GM21619 (cell line): ENCODE results near the gene PROX1.
"Not testable (repeated sequence)": the region's sequence is repeated elsewhere in the genome, so short reads cannot be mapped to it uniquely, and the experiment has no call there.

Experiments used
- ATAC-seq: cut with Tn5 transposase; IDR thresholded peaks from one replicate; pipeline ENCODE4 v1.9.1; 2021; ENCODE audit not compliant: unreplicated experiment

PROX1 gene

DNA sequence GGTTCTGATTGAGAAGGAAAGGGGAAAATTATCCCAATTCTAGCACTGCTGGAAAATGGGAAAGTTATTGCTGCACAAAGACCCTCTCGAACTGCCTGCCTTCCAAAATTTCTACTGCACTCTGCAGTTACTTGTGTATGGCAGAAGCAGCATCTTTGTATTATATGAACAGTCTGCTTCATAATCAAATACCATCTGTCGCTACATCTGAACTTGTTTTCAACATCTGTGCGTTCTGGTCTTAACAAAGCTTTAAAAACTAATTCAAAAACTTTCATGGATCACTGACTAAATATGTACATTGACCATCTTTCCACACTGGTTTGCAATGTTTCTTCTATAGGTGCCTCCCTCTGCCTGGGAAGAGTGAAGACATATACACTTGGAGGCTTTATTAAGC is 79.2 kb downstream of the PROX1 start:
- ATAC-seq: no peak

DNA sequence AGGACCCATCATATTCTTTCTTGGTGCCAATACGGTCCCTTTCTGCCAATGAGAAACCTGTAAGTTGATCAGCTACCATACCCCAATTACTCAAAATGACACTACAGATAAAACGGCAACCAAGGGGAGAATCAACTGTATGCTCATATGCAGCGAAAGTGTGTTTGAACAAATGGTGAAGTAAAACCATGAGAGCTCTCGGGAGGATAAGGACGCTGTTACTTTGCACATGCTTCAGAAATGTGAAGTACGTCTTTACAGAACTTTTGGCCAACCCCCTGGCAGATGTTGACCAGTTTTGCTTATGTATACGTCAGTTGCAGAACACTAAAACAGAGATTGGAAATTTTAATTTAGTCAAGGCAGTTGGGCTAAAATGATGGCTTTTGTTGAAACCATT is 79.6 kb downstream of the PROX1 start:
- no peak for ATAC-seq

DNA sequence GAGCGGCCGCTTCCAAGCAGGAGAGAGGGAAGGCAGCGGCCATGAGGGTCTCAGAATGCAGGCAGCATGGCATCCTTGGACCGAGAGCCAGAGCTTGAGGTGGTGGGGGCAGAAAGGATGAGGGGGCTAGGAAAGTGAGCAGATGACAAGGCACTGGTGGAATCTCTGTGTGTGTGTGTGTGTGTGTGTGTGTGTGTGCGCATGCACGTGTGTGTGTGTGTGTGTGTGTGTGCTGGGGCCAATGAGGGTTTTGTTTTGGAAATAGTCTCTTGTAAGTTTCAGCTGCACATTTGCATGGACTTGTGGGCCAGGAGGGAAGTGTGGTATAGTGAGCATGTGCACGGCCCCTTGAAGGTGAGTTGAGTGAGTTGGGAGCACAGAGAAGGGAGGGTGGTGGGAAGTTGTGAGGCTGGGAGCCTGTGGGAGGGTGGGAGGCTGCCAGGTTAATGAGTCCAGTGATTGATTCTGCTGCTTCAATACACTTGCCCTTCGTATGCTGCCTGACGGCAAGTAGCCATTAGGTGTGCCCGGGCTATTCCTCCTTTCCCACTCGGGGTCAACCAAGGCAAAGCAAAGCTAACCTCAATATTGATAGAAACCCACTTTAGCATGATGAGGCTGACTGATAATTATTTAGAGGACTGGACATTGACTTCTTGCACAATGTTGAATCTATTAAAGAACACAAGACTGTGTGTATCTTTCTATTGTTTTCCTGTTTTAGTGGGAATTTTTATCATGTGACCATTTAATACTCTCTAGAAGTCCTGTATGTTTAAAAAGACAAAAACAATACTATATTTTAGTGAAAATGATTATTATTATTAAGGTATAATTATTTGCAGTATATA is 80.3 kb downstream of the PROX1 start:
- ATAC-seq: no peak

GRCh38 chr1:214068979-214069378 is 81.2 kb downstream of the PROX1 start:
- ATAC-seq: no peak

DNA sequence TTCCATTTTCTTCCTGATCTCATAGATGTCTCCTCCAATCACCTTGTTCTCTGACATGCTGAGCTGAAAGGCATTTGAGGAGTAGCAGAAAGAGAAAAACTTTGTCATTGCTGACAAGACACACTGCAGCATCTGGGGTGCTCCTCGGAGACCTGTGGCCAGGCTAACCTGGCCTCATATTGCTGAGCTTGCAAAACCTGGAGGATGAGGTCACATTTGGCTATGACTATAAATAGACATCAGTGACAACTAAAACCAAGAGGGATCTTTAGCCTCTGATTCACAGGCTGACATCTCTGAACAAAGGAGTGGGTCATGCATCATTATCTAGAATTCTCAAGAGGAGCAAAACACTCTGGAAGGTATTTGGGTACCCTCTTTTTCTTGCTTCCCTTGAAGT is 83.7 kb downstream of the PROX1 start:
- ATAC-seq: no peak

DNA sequence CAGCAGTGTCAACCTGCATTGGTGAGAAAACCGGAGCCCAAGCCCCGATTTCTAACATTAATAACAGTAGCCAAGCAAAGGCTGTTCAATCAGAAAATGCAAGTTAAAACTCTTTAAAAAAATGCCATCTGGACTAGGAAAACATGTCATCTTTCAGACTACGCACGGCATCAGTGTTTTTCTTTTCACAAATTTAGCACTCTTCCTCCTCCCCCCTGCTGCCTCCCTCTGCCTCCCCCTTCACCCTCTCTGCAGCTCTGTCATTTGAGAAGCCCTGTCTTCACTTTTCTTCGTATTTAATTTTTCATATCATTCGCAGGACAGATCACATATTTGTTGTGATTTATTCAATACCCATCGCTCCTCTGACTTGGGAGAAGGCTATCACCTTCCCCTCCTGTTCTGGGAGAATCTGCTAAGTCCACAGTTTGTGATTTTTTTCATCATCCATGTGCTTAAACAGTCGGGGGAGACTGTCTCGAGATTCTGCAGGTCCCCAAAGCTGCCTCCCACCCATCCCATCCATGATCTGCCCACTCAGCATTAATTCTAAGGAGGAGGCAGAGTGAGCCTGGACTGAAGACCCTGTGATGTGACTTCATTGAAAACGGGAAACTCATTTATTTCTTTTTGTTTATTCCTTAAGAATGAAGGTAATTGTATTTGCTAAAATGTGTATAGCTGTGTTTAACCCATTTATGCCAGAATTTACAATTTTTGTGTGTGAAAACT is 84.8 kb downstream of the PROX1 start:
- no peak for ATAC-seq

DNA sequence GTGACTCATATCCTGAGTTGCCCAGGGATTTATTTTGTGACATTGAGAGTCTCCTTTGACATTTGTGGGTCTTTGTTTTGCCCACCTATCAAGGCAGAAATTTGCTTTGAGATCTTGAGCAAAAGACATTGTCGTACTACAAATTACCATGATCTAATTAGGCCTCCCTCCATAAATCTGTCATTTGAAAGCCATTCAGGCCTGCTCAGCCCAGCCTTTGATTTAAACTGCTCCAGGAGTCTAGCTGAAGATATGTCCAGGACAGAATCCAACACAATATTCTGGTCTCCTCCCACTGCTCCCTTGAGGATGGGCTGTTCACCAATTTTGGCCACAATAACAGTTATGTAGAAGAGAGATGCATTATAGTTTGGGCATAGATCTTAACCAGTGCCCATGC is 86.7 kb downstream of the PROX1 start:
- ATAC-seq: no peak

DNA sequence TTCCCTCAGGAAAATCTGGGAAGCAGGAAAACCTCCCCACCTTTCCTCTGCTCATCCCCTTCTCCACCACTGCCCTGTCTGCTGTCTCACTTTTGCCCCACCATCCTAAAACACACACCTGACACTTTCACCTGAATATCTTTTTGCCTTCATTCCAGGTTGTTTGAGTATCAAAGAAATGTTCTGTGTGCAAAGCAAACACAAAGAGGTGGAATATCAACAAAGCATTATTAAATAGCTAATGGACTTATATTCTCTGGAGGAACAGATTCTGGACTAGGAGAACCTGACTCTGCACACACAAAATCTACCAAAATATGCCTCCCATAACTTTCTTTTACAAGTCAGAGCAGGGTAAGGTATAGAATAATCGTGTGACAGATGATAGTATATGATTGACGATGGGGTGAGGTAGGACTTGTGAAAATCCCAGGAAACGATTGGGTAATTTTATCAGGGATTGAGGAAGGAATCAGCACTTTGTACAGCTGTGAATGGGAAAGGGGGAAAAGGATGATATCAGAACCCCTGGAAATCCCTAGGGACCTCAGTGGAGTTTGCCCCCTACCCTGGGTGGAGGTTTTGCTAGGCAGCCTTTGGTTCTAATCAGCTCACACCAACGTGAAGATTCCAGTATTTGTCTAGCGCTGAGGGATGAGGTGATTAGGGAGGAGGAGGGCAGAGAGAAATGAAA is 87.7 kb downstream of the PROX1 start:
- no peak for ATAC-seq

GRCh38 chr1:214075999-214076707 is 88.4 kb downstream of the PROX1 start:
- no peak for ATAC-seq

DNA sequence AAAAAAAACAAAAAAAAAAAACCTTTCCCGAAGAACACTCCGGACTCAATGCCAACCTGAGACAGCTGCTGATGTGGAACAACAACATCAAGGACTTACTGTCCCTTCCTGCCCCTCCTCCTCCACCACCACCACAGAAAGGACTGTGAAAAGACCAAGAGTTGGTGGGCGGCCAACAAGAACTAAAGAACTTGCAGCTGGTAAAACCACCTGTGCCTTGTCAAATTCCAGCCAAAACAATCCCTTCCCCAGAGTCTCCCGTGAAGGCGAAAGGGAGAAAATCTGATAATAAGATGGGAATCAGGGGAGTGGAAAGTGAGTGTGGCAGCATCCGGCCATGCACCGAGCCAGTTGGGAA is 88.9 kb downstream of the PROX1 start:
- ATAC-seq: no peak

DNA sequence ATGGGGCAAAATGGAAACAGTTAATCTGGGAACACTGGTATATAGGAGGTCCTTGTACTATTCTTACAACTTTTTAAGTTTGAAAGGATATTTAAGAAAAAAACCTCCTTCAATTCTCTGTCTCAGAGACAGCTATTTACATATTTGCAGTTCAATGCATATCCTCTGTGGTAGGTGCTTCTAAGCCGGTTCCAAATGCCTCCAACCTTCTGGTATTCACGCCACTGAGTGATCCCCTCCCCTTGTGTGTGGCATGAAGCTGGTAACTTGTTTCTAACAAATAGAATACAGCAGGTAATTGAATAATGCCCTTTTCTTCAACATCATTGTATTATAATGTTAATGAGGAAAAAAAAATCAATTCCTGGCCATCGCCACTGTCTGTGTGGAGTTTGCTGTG is 91.2 kb downstream of the PROX1 start:
- no peak for ATAC-seq

DNA sequence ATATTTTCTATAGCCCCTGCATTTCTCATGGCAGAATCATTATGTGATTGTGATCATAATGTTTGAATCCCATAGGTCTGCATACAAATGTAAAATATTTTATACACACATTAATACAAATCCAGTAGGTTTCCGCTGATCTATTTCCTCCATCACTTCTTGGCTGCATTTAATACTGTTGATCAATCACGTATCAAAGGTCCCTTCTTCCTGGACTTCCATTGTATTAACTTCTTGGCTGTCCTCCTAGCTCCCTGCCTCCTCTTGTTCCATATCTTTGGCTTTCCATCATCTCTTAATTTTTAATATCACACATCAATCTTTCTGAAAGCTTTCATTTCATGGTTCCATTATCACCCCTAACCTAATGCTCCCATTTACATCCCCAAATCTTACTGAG is 97.6 kb downstream of the PROX1 start:
- no peak for ATAC-seq

- no peak for ATAC-seq
Measured at GRCh38 chr1:214086945-214087344, 99.2 kb downstream of the PROX1 start.

DNA sequence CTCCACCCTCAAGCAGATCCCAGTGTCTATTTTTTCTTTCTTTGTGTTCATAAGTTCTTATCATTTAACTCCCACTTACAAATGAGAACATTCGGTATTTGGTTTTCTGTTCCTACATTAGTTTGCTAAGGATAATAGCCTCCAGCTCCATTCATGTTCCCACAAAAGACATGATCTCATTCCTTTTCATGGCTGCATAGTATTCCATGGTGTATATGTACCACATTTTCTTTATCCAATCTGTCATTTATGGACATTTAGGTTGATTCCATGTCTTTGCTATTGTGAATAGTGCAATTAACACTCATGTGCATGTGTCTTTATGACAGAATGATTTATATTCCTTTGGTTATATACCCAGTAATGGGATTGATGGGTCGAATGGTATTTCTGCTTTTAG is 101.2 kb downstream of the PROX1 start:
- ATAC-seq: not testable (repeated sequence)
